HEK293T (cell line): ENCODE data around the gene CD38.

Experiments
- ARNT ChIP-seq: fragments of 450-650 bp; IDR thresholded peaks from 2 replicates; pipeline ENCODE4 v1.6.1; 2017; ENCODE audit warnings: mild to moderate bottlenecking
- FOXA1 ChIP-seq: fragments of 450-650 bp; IDR thresholded peaks from 2 replicates; pipeline ENCODE4 v1.6.1; 2016; ENCODE audit warnings: mild to moderate bottlenecking
- FOXK2 ChIP-seq: fragments of 450-650 bp; IDR thresholded peaks from 2 replicates; pipeline ENCODE4 v1.6.1; 2016; ENCODE audit warnings: mild to moderate bottlenecking
- FOXM1 ChIP-seq: fragments of 450-650 bp; IDR thresholded peaks from 2 replicates; pipeline ENCODE4 v1.6.1; 2017; ENCODE audit warnings: mild to moderate bottlenecking, borderline replicate concordance
- LEF1 ChIP-seq: fragments of 450-650 bp; IDR thresholded peaks from 2 replicates; pipeline ENCODE4 v1.6.1; 2017; ENCODE audit warnings: mild to moderate bottlenecking, borderline replicate concordance
- NFRKB ChIP-seq: fragments of 450-650 bp; IDR thresholded peaks from 2 replicates; pipeline ENCODE4 v1.6.1; 2016; ENCODE audit warnings: mild to moderate bottlenecking, moderate library complexity
- SP1 ChIP-seq: fragments of 450-650 bp; IDR thresholded peaks from 2 replicates; pipeline ENCODE4 v1.6.1; 2017
- SUZ12 ChIP-seq: fragments of 450-650 bp; IDR thresholded peaks from 2 replicates; pipeline ENCODE4 v1.6.1; 2016; ENCODE audit warnings: mild to moderate bottlenecking

- TF ChIP-seq SP1: no peak
- TF ChIP-seq FOXM1: no peak
- TF ChIP-seq LEF1: no peak
- no peak for TF ChIP-seq NFRKB
- no peak for TF ChIP-seq SUZ12
- TF ChIP-seq FOXA1: no peak
- TF ChIP-seq ARNT: no peak
- no peak for TF ChIP-seq FOXK2
Observed at GRCh38 chr4:15799701-15800100, 21.6 kb downstream of the CD38 start.
